NCI-H1092 (cell line): ENCODE measurements around the gene NBPF9.
"Not testable (repeated sequence)": the region's sequence is repeated elsewhere in the genome, so short reads cannot be mapped to it uniquely, and the experiment has no call there.

Source experiments
- DNase-seq: peaks from one replicate; lab custom pipeline; 2025; lab: John Stamatoyannopoulos, UW

NBPF9 gene

GRCh38 chr1:149103109-149104081 lies at the start of gene NBPF9:
NBPF9 (minus strand) TSS chr1:149103551; CDS start chr1:149082139, 21,412 bp downstream.
- peak; percentile 35 for DNase-seq

GRCh38 chr1:149149909-149150308 lies 46.6 kb upstream of the NBPF9 start:
- not testable (repeated sequence) for DNase-seq

- not testable (repeated sequence) for DNase-seq
Observed at GRCh38 chr1:149137585-149137984, 34.2 kb upstream of the NBPF9 start.

- DNase-seq: not testable (repeated sequence)
Observed at GRCh38 chr1:149130938-149131337, 27.6 kb upstream of the NBPF9 start.

- DNase-seq: not testable (repeated sequence)
Observed at GRCh38 chr1:149129245-149129644, 25.9 kb upstream of the NBPF9 start.

GRCh38 chr1:149126555-149127145 lies 23.3 kb upstream of the NBPF9 start:
- DNase-seq: not testable (repeated sequence)

GRCh38 chr1:149123948-149124926 lies 20.9 kb upstream of the NBPF9 start:
- DNase-seq: peak; percentile 29

GRCh38 chr1:149112828-149113227 lies 9.5 kb upstream of the NBPF9 start:
- DNase-seq: not testable (repeated sequence)

GRCh38 chr1:149110343-149110742 lies 7.0 kb upstream of the NBPF9 start:
- DNase-seq: not testable (repeated sequence)

GRCh38 chr1:149102574-149102973 lies 777 bp downstream of the NBPF9 start:
- not testable (repeated sequence) for DNase-seq

GRCh38 chr1:149098276-149098675 lies 5.1 kb downstream of the NBPF9 start:
- not testable (repeated sequence) for DNase-seq

- not testable (repeated sequence) for DNase-seq
Observed at GRCh38 chr1:149093155-149093554, 10.2 kb downstream of the NBPF9 start.

- DNase-seq: not testable (repeated sequence)
Observed at GRCh38 chr1:149075505-149076127, 27.7 kb downstream of the NBPF9 start.

GRCh38 chr1:149064611-149065010 lies 38.7 kb downstream of the NBPF9 start:
- DNase-seq: not testable (repeated sequence)

- not testable (repeated sequence) for DNase-seq
Observed at GRCh38 chr1:149043056-149043455, 60.3 kb downstream of the NBPF9 start.

- DNase-seq: not testable (repeated sequence)
Observed at GRCh38 chr1:149033916-149034315, 69.4 kb downstream of the NBPF9 start.

GRCh38 chr1:149024327-149024726 lies 79.0 kb downstream of the NBPF9 start:
- DNase-seq: not testable (repeated sequence)

GRCh38 chr1:149018577-149018976 lies 84.8 kb downstream of the NBPF9 start:
- not testable (repeated sequence) for DNase-seq

GRCh38 chr1:149016626-149017025 lies 86.7 kb downstream of the NBPF9 start:
- not testable (repeated sequence) for DNase-seq

- DNase-seq: not testable (repeated sequence)
Observed at GRCh38 chr1:149015522-149015921, 87.8 kb downstream of the NBPF9 start.

- DNase-seq: not testable (repeated sequence)
Observed at GRCh38 chr1:149013513-149013912, 89.8 kb downstream of the NBPF9 start.
